WTC11 (cell line): ENCODE results near the gene KCNJ6. TPM values are rescaled to one million over a fixed set of nuclear protein-coding genes. Genes with fewer than 3 reads are reported as not detected.

ENCODE experiments used
- ATAC-seq: fragments of 200-7000 bp; cut with Tn5 transposase; 2 replicates; pipeline ENCODE4 v1.10.0; 2021; ENCODE audit warnings: mild to moderate bottlenecking, moderate library complexity
- CTCF ChIA-PET: fragments of 300-600 bp; sonication (Branson Sonifier 250); formaldehyde crosslinking; loops from one replicate; lab custom pipeline; 2021; ENCODE audit warnings: antibody characterized with exemption; lab: Charles Lee
- POLR2A ChIA-PET: fragments of 350-600 bp; sonication (Branson Sonifier 250); formaldehyde crosslinking; loops from one replicate; lab custom pipeline; 2021; ENCODE audit warnings: antibody characterized with exemption; lab: Charles Lee
- DNase-seq: peaks from one replicate; pipeline ENCODE4 v3.0.0; 2021; ENCODE audit warnings: low spot score
- H3K27ac Mint-ChIP-seq: 2 replicates; pipeline ENCODE4 v1.8.0; 2021; ENCODE audit warnings: mixed read lengths
- H3K27me3 Mint-ChIP-seq: 2 replicates; pipeline ENCODE4 v1.8.0; 2021; ENCODE audit warnings: low read depth, mild to moderate bottlenecking, moderate library complexity, mixed read lengths
- H3K36me3 Mint-ChIP-seq: 2 replicates; pipeline ENCODE4 v1.8.0; 2021; ENCODE audit warnings: mixed read lengths
- H3K4me1 Mint-ChIP-seq: 2 replicates; pipeline ENCODE4 v1.8.0; 2022; ENCODE audit warnings: mixed read lengths
- H3K4me3 Mint-ChIP-seq: 2 replicates; pipeline ENCODE4 v1.8.0; 2021; ENCODE audit warnings: mild to moderate bottlenecking, moderate library complexity, mixed read lengths
- H3K9me3 Mint-ChIP-seq: 2 replicates; pipeline ENCODE4 v1.8.0; 2021; ENCODE audit warnings: mixed read lengths
- E2F4 ChIP-seq: sonication (generic); formaldehyde crosslinking; IDR thresholded peaks from 2 replicates; pipeline ENCODE4 v1.8.1; 2022; ENCODE audit warnings: low read depth, mild to moderate bottlenecking, moderate library complexity, missing genetic modification reagents, borderline replicate concordance
- FOXP1 ChIP-seq: sonication (generic); formaldehyde crosslinking; IDR thresholded peaks from 2 replicates; pipeline ENCODE4 v1.8.0; 2022; ENCODE audit warnings: missing genetic modification reagents, mild to moderate bottlenecking, moderate library complexity, borderline replicate concordance
- FOXP4 ChIP-seq: sonication (generic); formaldehyde crosslinking; IDR thresholded peaks from 2 replicates; pipeline ENCODE4 v1.8.0; 2022; ENCODE audit warnings: mild to moderate bottlenecking, missing genetic modification reagents
- GABPB1 ChIP-seq: sonication (generic); formaldehyde crosslinking; IDR thresholded peaks from 2 replicates; pipeline ENCODE4 v1.8.1; 2023; ENCODE audit warnings: mild to moderate bottlenecking, missing genetic modification reagents
- HMGA2 ChIP-seq: fragments of 250-450 bp; sonication (Bioruptor Pico); IDR thresholded peaks from 2 replicates; pipeline ENCODE4 v1.4.0; 2021; ENCODE audit warnings: mild to moderate bottlenecking, moderate library complexity
- JAZF1 ChIP-seq: fragments of 250-450 bp; sonication (Bioruptor Pico); IDR thresholded peaks from 2 replicates; pipeline ENCODE4 v1.9.0; 2021; ENCODE audit warnings: moderate library complexity, mild to moderate bottlenecking, inconsistent platforms
- NFYB ChIP-seq: sonication (generic); formaldehyde crosslinking; conservative IDR thresholded peaks from 2 replicates; pipeline ENCODE4 v1.8.0; 2022; ENCODE audit warnings: low read depth, missing genetic modification reagents
- PREB ChIP-seq: sonication (generic); formaldehyde crosslinking; IDR thresholded peaks from 2 replicates; pipeline ENCODE4 v1.8.1; 2022; ENCODE audit warnings: mild to moderate bottlenecking, missing genetic modification reagents, moderate library complexity, borderline replicate concordance
- RORB ChIP-seq: fragments of 250-450 bp; sonication (Bioruptor Pico); IDR thresholded peaks from 2 replicates; pipeline ENCODE4 v1.9.0; 2021; ENCODE audit warnings: mild to moderate bottlenecking
- SP1 ChIP-seq: sonication (generic); formaldehyde crosslinking; conservative IDR thresholded peaks from 2 replicates; pipeline ENCODE4 v1.8.1; 2022; ENCODE audit warnings: missing genetic modification reagents
- STAT6 ChIP-seq: sonication (generic); formaldehyde crosslinking; conservative IDR thresholded peaks from 2 replicates; pipeline ENCODE4 v1.8.1; 2023; ENCODE audit warnings: mild to moderate bottlenecking, low read depth, missing genetic modification reagents, moderate library complexity
- TEAD4 ChIP-seq: sonication (generic); formaldehyde crosslinking; IDR thresholded peaks from 2 replicates; pipeline ENCODE4 v1.8.0; 2022; ENCODE audit warnings: mild to moderate bottlenecking, missing genetic modification reagents
- TP53 ChIP-seq: sonication (generic); formaldehyde crosslinking; IDR thresholded peaks from 2 replicates; pipeline ENCODE4 v1.8.1; 2023; ENCODE audit warnings: mild to moderate bottlenecking, missing genetic modification reagents
- USF1 ChIP-seq: sonication (generic); formaldehyde crosslinking; IDR thresholded peaks from 2 replicates; pipeline ENCODE4 v1.8.0; 2022; ENCODE audit warnings: mild to moderate bottlenecking, missing genetic modification reagents
- ZMAT4 ChIP-seq: fragments of 250-450 bp; sonication (Bioruptor Pico); IDR thresholded peaks from 2 replicates; pipeline ENCODE4 v1.9.0; 2021; ENCODE audit warnings: mild to moderate bottlenecking
- ZNF138 ChIP-seq: sonication (generic); formaldehyde crosslinking; conservative IDR thresholded peaks from 2 replicates; pipeline ENCODE4 v1.8.1; 2022; ENCODE audit warnings: mild to moderate bottlenecking, moderate library complexity, missing genetic modification reagents
- ZNF396 ChIP-seq: fragments of 250-450 bp; sonication (Bioruptor Pico); IDR thresholded peaks from 2 replicates; pipeline ENCODE4 v1.8.0; 2021; ENCODE audit warnings: mild to moderate bottlenecking, moderate library complexity, borderline replicate concordance
- ZNF532 ChIP-seq: fragments of 250-450 bp; sonication (Bioruptor Pico); IDR thresholded peaks from 2 replicates; pipeline ENCODE4 v1.9.0; 2021; ENCODE audit warnings: mild to moderate bottlenecking, borderline replicate concordance
- total RNA-seq: library from RNA; stranded (reverse); gene quantifications from 3 replicates; pipeline ENCODE4 v1.2.3, GENCODE V29; 2021

The KCNJ6 gene
- total RNA-seq, 1 experiment from 2014 or later: 0.35 TPM

- no peak for TF ChIP-seq ZNF138 (CRISPR knock-in tag)
- no peak for TF ChIP-seq STAT6 (CRISPR knock-in tag)
- no peak for TF ChIP-seq SP1
- TF ChIP-seq HMGA2 (CRISPR knock-in tag): no peak
- TF ChIP-seq NFYB (CRISPR knock-in tag): no peak
- no peak for TF ChIP-seq RORB (CRISPR knock-in tag)
Measured at GRCh38 chr21:37868446-37869295, 47.6 kb downstream of the KCNJ6 start (continued).

GRCh38 chr21:37866027-37866426, 50.2 kb downstream of the KCNJ6 start:
- Mint-ChIP-seq H3K36me3 (no peaks in the 10 kb centered on the region), H3K27ac (no peak overlapping the region), H3K9me3 (peaks cover 4% of the 10 kb centered on the region; the same call in 1 of the 2 replicates), H3K4me1 (no peaks in the 10 kb centered on the region), H3K27me3 (no peaks in the 10 kb centered on the region), H3K4me3 (no peak overlapping the region)
- ATAC-seq (no peak), DNase-seq (no peak)
- TF ChIP-seq FOXP1 (no peak), ZNF396 (CRISPR knock-in tag) (no peak), TP53 (no peak), FOXP4 (CRISPR knock-in tag) (no peak), PREB (CRISPR knock-in tag) (no peak), ZMAT4 (CRISPR knock-in tag) (no peak), E2F4 (CRISPR knock-in tag) (no peak), USF1 (CRISPR knock-in tag) (no peak), SP1 (no peak), ZNF138 (CRISPR knock-in tag) (no peak), GABPB1 (CRISPR knock-in tag) (no peak), TEAD4 (CRISPR knock-in tag) (no peak), JAZF1 (CRISPR knock-in tag) (no peak), STAT6 (CRISPR knock-in tag) (no peak), ZNF532 (no peak)
- CTCF ChIA-PET: no interaction called here
- POLR2A ChIA-PET: no interaction called here
